Astrocyte (in vitro differentiated cells and primary cell): ENCODE results near the gene KLHDC8A.

Experiments used
- CTCF ChIP-seq: IDR thresholded peaks from 2 replicates; pipeline ENCODE4 v1.5.1; 2011; ENCODE audit warnings: low read depth, mild to moderate bottlenecking, inconsistent platforms, low read length, moderate library complexity; ENCODE audit not compliant: insufficient read depth
- EZH2 ChIP-seq: IDR thresholded peaks from 2 replicates; pipeline ENCODE4 v1.6.1; 2012; ENCODE audit warnings: mild to moderate bottlenecking, low read length, inconsistent platforms; ENCODE audit not compliant: insufficient read depth

GRCh38 chr1:205287076-205287475 lies 69.6 kb downstream of the KLHDC8A start:
- TF ChIP-seq CTCF (no peak), EZH2 (no peak)
